Pulmonary artery endothelial cell (primary cell): ENCODE data around the gene TDO2. TPM values are rescaled to one million over a fixed set of nuclear protein-coding genes. Genes with fewer than 3 reads are reported as not detected.
"Not testable (repeated sequence)": the region's sequence is repeated elsewhere in the genome, so short reads cannot be mapped to it uniquely, and the experiment has no call there.

Experiments
- DNase-seq: peaks from one replicate; pipeline ENCODE4 v3.0.0-alpha.2; 2011; ENCODE audit warnings: low read depth, low spot score
- total RNA-seq: library from RNA; depleted of rRNA; stranded (reverse); fragments of >200 nt; gene quantifications from 2 replicates; pipeline ENCODE4 v1.2.3, GENCODE V29; 2014

TDO2 gene
- not detected in 2 replicates for total RNA-seq

DNA sequence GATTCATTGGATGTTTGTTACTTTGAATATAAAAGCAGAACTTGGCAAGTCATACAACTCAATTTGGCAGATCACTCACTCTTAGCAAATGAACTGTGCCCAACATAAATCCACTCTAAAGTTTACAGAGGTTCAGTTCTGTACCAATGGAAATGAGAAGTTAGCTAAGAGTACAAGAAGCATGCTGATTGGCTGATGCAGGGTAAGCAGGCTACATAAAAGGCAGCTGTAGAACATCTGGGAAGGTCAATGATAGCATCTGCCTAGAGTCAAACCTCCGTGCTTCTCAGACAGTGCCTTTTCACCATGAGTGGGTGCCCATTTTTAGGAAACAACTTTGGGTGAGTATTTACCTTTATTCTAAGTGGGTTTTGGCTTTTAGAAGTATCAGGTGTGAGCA is at the start of gene TDO2:
Gene TDO2, plus strand, starts transcription at position 244 of the 400 bp plus-strand sequence. Its CDS starts 63 bp downstream, at position 307.
- no peak for DNase-seq

DNA sequence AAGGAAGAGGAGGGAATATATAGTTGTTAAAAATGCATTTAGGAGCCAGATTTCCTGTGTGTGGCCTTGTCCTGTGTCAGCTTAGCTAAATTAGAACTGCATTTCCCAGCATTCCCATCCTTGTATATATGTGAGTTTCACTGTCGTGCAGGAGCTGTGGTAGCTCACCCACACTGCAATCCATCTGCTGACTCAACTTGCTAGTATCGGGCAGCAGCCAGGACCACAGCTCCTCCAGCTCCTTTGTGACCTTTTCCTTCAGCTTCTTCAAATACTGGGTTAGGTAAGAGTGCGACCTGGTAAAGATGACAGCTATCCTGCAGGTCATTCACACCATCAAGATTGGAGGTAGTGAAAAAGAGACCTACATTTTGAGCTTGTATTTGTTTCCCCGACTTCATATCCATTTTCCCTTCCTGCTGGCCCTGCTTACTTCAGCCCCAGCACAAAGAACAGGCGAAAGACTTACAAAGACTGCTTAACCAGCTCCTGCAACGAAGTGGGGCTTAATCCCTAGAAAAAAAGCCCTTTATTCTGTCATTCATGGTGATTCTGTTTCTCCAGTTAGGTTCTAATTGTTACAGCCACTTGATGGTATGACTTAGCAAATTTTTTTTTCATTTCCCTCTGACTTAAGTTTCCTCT is 48.8 kb upstream of the TDO2 start:
- no peak for DNase-seq

DNA sequence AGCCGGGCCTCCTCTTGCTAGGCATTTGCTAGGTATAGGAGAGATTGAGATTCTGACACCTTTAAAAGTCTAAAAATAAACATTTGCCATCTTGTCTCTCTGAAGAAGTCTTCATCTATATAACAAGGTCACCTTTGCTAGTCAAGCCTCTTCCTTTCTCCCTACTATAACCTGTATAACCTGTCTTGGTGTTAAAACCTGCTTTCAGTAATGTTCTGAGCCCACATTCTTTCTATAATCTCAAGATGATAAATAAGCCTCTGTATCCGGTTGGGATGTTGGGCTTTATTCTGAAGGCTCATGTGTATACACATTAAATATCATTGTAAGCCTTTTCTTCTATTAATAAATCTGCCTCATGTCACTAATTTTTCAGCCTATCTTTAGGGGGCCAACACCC is 47.6 kb upstream of the TDO2 start:
- DNase-seq = no peak

DNA sequence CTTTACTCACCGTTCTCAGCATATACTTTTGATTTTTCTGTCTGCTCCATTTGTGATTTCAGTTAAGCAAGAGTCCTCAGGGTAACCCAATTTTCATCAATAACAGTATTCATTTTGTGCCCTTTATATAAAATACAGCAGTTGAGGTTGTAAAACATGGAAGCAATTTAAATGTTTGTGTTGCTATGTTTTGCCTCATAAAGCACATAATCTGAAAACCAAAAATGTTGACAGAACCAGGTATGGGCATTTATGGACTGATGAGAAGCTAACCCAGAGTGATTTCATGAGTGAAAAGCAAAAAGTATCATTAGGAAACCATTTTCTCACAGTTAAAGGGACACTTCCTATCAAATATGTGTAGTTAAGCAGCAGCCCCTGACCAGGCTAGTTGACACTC is 37.3 kb upstream of the TDO2 start, which contains the start of gene ASIC5:
Gene ASIC5, minus strand, starts transcription at position 101 of the 400 bp plus-strand sequence. Its CDS starts 51 bp downstream, at position 50.
- no peak for DNase-seq

- no peak for DNase-seq
Measured at GRCh38 chr4:155875878-155876277, 27.6 kb upstream of the TDO2 start.

DNA sequence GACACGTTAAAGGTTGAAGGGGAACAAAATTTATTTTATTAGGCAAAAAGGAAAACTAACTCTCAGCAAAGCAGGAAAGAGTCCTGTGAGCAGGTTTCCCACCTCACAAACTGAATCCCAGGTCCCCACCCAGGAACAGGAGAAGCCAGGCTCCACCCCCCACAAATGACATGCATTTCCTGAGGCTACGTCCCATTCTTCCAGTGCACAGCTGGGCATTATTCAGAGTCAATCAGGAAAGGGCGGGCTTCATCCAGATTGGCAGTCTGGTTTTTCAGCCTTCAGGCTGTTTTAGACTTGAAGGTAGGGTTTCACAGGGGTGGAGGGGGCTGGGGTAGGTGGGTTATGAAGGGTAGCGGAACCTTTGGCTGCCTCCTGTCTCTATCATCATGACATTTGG is 25.5 kb upstream of the TDO2 start:
- DNase-seq = no peak

DNA sequence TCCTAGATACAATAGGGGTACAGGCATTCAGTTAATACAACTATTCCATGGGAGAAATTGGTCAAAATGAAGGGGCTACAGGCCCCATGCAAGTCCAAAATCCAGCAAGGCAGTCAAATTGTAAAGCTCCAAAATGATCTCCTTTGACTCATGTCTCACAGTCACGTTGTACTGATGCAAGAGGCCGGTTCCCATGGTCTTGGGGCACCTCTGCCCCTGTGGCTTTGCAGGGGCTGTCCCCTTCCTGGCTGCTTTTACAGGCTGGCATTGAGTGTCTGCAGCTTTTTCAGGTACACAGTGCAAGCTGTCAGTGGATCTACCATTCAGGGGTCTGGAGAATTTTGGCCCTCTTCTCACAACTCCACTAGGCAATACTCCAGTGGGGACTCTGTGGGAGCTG is 24.9 kb upstream of the TDO2 start:
- no peak for DNase-seq

DNA sequence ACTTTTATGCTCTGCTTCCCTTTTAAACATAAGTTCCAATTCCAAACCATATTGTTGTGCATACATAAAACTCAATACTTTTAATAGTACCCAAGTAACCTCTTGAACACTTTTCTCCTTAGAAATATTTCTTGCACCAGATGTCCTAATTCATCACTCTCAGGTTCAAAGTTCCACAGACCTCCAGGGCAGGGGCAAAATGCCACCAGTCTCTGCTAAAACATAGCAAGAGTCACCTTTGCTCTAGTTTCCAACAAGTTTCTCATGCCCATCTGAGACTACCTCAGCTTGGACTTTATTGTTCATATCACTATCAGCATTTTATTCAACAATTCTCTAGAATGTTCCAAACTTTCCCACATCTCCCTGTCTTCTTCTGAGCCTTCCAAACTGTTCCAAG is 23.7 kb upstream of the TDO2 start:
- no peak for DNase-seq

DNA sequence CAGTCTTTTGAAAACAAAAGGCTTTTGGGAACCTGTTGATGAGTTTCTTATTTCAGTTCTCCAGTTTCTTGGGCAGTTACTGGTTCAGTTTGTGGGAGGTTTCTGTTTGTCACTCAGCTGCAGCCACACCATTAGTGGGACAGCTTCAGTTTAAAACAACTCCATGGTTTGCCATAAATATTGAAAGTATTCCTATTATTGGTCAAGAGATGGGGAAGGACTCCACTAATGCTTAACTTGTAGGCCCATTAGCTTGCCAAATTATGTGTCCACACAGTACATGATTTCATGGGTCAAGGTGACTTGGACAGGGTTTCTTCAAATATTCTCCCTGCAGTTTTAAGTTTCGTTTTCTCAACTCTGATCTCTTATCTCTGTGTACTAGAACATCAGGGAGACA is 21.9 kb upstream of the TDO2 start:
- no peak for DNase-seq

DNA sequence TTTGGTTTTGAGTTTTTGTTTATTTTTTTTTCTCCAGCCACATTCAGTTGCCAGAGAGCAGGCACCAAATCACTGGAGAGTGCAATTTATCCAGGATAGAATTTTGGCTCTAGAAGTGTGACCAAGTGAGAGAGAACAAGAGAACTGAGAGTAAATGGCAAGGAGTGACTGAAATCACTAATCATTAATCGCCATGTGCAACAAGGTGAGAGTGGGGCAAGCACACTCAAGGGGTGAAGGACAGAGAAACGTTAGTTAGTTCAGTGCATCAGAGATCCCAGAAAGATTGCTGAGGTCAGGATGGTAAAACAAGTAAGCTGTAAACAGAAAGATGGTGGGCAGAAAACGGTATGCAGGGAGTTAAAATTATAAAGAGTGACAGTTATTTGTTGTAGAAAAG is 19.6 kb upstream of the TDO2 start:
- no peak for DNase-seq

DNA sequence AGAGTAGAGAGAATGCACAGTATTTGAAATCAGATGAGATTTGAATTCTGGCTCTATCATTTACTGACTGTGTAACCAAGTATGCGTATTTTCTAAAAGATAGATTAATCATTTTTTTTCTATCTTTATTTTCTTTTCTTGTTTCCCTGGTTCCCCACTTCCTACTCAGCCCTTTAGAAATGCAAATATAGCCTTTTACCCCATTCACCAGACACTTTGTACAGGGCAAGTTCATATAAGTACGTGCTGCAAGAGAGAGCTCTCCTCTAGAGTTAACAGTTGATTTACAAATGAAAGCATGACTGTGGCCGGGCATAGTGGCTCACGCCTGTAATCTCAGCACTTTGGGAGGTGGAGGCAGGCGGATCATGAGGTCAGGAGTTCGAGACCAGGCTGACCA is 17.8 kb upstream of the TDO2 start:
- no peak for DNase-seq

GRCh38 chr4:155887045-155887444 is 16.5 kb upstream of the TDO2 start:
- DNase-seq = no peak

DNA sequence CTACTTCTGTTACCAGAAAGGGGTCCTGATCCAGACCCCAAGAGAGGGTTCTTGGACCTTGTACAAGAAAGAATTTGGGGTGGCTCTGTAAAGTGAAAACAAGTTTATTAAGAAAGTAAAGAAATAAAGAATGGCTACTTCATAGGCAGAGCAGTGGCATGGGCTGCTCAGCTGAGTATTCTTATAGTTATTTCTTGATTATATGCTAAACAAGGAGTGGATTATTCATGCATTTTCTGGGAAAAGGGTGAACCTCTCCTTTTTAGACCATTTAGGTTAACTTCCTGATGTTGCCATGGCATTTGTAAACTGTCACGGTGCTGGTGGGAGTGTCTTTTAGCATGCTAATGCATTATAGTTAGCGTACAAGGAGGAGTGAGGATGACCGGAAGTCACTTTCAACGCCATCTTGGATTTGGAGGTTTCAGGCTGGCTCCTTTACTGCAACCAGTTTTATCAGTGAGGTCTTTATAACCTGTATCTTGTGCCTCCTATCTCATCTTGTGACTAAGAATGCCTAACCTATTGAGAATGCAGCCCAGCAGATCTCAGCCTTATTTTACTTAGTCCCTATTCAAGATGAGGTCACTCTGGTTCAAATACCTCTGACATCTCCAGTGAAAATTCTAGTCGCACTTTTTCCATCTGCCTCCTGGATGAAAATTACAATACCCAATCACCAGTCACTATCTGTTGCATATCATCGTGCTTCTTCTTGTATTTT is 15.5 kb upstream of the TDO2 start:
- DNase-seq = no peak

DNA sequence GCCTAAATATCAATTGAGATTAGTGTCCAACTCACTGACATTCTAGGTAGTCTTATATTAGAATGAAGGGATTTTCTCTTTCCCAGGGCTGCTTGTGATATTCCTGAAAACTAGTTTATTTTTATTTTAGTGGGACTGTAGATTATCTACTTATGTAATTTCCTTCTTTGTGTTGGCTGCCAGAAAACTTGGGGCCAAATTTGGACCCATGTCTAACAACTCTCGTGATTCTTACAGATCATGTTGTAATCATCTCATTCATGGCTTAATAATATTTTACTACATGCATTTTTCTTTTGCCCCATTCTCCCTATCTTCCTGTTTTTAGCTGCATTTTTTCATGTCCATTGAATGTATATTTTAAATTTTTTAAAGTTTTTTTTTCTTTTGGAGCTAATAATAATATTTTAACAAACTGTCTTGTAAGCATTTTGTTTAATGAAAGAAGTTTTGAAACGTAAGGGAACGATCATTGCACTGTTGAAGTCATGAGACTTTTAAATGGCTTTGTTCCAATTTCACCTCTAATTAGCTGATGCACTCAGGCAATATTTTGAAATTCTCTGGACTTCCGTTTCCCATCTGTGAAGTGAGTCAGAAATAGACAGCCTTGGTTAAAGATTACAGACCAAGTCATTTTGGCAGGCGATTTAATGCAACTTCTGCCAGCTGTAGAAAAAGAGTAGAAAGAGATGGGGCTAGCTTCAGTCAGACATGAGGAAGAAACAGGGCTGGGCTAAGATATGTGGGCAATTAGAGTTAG is 14.3 kb upstream of the TDO2 start:
- DNase-seq = no peak

- DNase-seq = no peak
Measured at GRCh38 chr4:155889946-155890345, 13.6 kb upstream of the TDO2 start.

DNA sequence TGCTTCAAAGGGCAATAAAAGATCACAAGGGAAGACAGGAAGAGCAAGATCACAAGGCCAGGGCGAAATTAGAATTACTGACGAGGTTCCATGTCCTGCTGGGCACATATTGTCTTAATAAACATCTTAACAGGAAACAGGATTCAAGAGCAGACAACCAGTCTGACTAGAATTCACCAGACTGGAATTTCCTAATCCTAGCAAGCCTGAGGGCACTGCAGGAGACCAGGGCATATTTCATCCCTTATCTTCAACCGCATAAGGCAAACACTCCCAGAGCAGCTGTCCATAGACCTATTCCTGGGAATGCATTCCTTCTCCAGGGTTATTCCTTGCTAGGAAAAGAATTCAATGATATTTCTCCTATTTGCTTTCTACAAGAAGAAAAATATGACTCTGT is 12.4 kb upstream of the TDO2 start:
- no peak for DNase-seq

DNA sequence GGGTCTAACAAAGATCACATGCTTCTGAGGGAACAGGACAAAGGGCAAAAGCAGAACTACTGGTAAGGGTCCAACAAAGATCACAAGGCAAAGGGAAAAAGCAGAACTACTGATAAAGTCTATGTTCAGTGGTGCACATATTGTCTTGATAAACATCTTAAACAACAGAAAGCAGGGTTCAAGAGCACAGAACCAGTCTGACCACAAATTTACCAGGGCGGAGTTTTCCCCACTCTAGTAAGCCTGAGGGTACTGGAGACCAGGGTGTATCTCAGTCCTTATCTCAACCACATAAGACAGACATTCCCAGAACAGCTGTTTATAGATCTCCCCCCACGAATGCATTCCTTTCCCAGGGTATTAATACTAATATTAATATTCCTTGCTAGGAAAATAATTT is 5.1 kb upstream of the TDO2 start:
- not testable (repeated sequence) for DNase-seq

GRCh38 chr4:155899891-155900290 is 3.6 kb upstream of the TDO2 start:
- no peak for DNase-seq

GRCh38 chr4:155900381-155900780 is 3.1 kb upstream of the TDO2 start:
- DNase-seq = no peak

DNA sequence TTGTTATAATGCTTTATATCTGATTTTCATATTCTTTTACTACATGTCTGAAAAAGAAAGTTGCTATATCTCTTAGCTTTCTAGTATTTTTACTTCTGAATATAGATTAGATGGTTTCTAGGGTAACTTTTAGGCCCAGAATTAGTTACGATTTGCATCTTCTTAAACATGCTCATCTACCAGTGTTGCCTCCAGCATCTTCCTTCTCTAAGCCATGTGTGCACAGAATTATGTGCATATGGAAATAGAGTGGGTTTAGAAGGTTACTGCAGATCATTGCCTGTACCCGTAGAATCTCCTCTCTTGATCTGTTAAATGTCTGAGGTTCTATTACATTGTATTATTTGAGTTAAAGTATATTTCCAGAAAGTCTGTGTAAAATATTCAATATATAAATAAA is 2.5 kb upstream of the TDO2 start:
- DNase-seq = no peak

DNA sequence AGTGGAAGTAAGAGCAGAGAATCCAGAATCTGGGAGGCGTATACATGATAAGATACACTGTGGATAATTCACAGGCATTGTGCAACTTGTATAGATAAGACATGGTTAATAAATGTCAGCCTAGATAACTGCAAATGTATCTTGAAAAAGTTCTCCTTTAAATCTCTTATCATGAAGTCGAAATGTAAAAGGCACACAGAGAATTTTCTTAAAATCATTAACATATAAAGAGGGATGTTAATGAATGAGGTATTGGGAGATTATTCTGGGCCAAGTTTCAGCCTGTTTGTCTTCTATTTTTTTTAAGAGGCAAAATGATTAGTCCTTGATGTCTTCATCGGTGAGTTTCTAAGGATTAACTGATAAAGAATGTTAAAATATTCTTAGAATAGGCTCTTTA is 835 bp downstream of the TDO2 start:
- DNase-seq = no peak

DNA sequence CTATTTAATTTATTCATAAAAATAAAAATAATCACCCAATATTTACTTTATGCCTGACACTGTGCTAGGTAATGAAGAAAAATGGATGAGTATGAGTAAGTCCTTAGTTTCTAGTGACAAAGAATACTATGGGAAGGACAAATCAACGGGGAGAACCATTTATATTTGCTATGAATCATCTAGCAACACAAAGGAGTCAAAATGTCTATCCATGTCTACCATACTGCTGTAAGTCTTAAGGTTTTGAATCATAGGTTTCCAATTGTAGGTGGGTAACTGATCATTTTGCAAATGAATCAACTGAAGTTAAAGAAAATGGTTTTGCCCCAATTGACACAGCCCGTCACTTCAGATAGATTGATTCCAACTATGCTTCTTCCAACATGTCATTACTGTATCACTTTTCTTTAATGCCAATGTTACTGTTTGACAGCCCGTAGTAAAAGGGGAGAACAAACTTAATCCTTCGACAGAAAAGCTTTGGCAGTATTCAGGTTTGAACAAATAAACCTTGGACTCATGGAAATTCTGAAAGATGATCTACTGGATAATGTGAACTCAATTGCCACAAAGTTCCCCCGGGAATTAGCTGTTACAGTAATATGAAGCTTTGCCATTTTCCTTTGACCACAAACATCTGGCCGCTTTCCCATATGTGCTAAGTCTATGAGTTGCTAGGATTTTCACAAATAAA is 3.2 kb downstream of the TDO2 start:
- DNase-seq = no peak
